ENCODE results near the gene DMC1.

DNA sequence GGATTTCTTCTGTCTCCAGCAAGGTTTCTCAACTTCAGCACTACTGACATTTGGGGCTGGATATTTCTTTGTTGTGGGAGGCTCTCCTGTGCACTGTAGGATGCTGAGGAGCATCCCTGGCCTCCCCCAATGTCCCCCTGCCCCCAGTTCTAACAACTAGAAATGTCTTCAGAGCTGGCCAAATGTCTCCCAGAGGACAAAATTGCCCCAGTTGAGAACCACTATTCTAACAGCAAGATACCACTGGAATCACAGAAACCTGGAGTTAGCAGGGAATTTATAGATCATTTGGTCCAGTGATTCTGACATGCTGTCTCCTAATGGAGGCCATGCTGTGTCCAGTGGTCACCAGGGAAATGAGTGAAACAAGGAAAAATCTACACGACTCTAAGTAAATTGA lies 32.2 kb upstream of the DMC1 start:
- TF ChIP-seq, protein P1, sequence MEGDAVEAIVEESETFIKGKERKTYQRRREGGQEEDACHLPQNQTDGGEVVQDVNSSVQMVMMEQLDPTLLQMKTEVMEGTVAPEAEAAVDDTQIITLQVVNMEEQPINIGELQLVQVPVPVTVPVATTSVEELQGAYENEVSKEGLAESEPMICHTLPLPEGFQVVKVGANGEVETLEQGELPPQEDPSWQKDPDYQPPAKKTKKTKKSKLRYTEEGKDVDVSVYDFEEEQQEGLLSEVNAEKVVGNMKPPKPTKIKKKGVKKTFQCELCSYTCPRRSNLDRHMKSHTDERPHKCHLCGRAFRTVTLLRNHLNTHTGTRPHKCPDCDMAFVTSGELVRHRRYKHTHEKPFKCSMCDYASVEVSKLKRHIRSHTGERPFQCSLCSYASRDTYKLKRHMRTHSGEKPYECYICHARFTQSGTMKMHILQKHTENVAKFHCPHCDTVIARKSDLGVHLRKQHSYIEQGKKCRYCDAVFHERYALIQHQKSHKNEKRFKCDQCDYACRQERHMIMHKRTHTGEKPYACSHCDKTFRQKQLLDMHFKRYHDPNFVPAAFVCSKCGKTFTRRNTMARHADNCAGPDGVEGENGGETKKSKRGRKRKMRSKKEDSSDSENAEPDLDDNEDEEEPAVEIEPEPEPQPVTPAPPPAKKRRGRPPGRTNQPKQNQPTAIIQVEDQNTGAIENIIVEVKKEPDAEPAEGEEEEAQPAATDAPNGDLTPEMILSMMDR (IDR thresholded peaks at IDR 0.05; ENCODE audit: low read depth, low read length) = no peak
- no peak for TF ChIP-seq EZH2phosphoT487 (IDR thresholded peaks at IDR 0.05; ENCODE audit: low read depth)
